NCI-H2196 treated with DMSO at 0.1 percent for 48 hours (cell line): ENCODE results near the gene TP53I11.

ENCODE experiments used
- DNase-seq: peaks from one replicate; lab custom pipeline; 2025; ENCODE audit not compliant: unreplicated experiment; lab: John Stamatoyannopoulos, UW

The TP53I11 gene

DNA sequence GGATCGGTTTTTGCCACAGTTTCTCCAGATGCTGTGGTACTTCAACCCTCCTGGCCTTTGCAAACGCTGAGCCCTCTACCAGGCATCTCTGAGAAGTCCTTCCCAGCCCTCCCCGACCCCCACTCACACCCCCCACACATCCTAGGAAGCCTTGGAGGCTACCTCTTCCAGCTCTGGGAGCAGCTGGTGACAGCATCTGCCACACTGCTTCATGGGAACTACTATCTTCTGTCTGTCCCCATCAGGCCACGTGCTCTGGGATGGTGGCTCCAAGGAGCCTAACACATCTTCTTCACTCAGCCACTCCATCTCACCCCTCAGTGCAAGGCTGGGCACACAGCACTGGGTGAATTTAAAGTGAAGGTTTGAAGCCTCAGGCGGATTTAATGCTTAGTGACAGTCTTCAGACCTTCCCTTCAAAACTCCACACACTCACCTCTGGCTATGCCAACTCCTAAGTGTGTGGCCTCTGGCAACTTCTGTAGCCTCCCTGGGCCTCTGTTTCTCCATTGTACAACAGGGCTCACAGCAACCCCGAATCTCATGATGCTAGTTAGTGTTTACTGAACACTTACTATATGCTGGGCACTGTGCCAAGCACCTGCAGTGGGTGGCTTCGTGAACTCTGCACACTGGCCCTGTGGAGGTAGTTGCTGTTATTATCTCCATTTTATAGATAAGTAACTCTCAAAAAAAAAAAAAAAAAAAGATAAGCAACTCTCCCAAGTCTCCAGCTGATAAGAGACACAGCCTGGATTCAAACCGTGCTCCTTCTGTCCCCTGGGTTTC is 7.3 kb upstream of the TP53I11 start:
- no peak for DNase-seq

DNA sequence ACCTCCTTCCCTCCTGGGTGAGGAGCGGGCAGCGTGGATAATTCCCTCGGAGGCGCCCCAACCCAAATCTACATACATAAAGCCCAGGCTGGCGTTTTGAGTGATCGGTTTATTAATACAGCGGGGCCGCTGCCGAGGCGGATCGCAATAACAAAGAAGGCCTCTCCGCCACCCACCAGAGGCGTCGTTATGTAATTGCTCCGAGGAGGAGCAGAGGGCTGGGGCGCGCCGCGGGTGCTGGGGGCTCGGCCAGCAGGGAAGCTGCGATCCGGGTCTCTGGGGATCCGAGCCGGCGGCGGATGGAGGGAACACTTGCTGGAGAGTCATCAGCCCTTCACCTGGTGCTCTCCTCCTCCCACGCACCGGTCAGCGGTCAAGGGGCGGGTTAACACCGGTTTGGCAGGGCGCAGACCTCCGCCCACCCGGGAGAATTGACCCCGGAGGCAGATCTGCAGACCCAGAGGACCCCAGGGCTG is 6.4 kb upstream of the TP53I11 start:
- DNase-seq = no peak

DNA sequence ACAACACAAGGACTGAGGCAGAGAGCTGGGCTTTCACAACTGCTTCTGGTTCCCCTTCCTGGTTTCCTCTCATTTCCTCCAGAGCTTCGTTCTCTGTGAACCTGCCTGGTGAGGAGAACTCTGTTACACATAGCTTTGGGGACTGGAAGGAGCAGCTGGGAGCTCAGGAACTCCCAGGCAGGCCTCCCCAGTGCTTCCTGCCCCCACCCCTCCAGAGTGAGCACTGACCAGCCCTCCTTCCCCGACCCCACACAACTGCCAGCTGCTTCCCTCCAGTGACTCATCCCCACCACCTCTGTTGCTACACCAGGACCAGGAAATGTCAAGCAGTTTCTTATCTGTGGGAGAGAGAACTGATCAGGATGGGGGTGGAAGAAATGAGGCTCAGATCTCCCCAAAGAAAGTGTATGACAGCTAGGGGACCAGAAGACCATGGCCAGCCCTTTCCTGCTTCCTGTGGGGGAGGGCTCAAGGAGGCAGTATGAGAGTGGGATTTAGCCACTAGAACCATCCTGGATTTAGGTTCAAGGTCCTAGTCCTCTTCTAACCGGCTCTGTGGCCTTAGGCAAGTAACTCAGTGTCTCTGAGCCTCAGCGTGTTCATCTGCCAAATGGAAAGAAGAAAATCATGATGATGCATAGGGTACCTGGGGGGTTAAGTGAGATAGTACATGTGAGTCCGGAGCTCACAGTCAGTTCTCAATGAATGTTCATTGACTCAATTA is 4.5 kb upstream of the TP53I11 start:
- peak; percentile 31 for DNase-seq

DNA sequence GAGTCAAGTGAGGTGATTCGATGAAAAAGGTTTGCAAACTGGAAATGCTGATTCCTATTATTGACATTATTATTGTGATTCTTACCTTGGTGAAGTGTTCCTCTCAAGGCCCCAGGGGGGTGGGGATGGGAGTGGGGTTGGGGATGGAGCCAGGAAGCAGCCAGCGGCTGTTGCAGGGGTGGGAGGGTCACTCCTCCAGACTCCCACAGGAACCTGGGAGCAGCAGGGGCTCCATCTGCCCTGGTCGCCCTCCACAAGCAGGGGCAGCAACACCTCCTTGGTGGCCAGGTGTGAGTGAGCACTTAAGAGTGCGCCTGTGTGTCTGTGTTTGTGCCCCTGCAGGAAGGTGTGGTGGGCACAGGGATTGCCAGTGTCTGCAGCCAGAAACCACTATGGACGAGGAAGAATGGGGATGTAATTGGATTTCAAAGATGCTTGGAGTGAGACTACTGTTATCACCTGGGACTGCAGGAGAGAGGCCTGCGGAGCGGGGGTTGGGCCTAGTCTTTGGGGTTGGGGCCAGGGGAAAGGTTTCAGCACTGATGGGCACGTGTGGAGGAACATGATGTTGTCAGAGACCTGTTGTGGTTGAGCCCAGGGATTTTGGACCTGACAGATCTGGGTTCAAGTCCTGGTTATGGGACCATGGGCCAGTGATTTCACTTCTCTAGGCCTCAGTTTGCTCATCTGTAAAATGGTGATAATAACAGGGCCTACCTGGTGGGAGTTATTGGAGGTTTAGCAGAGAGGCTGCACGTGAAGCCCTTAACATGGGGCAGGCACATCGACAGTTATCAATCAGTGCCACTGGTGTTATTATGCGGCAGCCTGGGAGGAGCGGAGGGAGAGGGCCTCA is 3.6 kb upstream of the TP53I11 start:
- no peak for DNase-seq

DNA sequence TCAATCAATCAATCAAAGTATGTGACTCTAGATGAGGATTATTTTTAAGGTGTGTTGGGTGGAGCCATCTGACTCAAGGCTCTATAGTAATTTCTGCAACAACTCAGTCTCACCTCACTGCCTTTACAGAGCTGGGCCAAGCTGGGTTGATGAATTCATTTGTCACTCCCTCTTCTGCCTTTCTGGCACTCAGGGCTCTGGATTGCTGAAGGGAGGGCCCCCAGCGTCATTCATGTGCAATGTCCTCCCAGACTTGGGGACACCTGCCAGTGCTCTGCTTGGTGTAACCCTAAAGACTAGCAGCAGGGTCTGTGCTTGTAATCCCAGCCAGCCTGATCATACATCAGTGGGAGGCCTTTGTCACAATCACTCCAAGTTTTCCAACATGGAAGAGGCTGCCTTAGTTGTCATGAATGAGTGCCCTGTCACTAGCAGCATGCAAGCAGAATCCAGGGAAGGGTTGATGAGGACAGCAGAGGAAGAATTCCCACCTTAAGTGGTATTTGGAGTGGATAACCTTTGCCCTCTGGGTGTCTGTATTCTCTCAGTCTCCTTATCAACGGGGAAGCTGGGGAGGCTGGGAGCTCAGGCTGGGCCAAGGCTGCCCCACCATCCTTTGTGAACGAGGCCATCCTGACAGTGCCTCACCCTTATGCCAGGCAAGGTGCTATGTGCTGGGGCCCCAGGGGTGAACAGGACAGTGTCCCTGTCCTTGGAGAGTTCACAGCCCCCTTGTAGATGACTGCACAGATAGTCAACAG is 2.0 kb upstream of the TP53I11 start:
- no peak for DNase-seq

DNA sequence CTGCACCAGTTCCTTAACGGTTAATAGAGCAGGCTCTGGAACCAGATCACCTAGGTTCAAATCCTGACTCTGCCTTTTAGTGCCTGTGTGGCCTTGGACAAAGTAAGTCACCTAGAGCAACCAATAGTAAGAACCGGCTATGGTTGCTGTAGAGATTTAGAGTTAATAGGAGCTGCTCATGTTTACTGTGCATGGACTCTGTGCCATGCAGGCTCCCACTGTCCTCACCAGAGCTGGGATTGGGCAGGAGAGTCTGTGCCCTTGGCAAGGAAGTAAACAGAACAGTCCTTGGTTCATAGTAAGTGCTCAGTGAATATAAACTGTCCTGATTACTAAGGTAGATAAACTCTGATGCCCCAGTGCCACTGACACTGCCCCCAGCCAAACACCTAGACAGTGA is 1.4 kb upstream of the TP53I11 start:
- no peak for DNase-seq

DNA sequence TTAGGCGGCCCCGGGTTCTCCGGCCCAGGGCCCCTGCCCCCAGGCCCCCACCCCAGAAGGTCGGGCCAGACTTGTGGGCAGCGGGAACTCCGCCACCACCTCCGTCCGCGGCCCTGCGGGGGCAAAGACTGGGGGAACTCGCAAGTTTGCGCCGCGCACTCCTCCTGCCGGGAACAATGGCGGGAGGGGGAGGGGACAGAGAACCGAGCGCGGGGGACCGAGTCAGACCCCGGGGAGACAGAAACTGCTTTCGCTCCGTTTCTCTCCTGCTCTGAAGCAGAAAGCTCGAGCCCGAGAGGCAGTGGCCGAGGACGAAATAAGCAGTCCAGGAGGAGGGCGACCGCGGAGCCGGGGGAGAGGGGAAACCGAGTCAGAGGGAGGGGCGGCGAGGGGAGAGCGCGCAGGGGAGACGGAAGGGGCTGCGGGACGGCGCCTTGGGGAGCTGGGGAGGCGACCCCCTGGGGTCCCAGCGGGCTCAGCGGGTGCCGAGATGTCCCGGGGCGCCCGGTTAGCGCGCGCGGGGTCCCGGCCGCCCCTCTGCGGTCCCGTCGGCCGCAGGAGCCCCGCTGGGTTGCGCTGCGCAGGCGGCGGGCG is 555 bp downstream of the TP53I11 start:
- no peak for DNase-seq

DNA sequence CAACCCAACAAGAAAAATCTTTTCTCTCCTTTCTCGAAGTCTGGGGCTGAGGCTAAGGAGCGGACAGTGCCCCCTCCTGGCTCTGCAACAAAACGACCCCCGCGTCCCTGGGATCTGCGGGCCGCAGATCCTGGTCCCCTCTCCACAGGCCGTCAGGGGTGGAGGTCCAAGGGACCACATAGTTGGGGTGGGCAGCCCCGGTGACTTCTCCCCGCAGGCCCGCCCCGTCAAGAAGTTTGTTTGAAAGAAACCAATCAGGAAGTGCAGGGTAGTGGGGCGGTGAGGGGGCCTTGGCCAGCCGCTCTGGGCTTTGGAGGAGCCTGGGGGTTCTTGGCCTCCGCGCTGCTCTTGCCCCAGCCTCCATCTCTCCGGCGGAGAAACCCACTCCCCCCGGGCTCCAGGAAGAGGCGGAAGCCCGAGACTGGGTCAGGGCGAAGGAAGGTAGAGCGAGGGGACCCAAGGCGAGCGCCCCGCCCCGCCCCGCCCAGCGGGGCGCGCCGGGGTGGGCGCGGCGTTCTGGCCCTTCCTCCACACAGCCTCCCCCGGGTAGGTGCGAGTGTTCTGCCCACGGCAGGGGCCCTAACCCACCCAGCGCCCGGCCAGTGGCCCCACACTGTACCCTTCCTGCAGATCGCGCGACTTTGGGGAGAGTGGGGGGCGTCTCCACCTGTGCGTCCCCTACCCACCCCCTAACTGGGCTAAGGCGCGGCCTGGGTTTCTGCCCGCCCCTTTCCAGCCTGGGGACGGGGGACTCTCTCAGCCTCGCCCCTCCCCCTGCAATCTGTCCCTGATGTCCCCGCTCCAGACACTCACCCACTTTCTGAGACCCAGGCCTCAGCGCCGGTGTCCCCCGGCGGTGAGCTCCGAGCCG is 1.3 kb downstream of the TP53I11 start:
- DNase-seq = no peak

DNA sequence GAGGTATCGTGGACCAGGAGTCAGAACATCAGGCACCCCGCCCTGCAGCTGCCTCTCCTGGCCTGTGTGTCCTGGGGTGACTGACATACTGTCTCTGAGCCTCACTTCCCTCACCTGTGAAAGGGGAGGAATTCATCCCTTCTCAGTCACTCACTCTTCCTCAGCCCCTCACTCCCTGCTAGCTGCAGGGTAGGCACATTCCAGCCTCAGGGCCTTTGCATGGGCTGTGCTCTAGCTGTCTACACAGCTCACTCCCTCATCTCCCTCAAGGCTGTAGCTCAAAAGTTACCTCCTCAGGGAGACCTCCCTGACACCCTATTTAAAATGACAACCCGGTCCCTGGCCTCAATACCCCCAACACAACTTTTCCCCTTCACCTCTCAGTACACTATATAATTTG is 2.5 kb downstream of the TP53I11 start:
- no peak for DNase-seq

DNA sequence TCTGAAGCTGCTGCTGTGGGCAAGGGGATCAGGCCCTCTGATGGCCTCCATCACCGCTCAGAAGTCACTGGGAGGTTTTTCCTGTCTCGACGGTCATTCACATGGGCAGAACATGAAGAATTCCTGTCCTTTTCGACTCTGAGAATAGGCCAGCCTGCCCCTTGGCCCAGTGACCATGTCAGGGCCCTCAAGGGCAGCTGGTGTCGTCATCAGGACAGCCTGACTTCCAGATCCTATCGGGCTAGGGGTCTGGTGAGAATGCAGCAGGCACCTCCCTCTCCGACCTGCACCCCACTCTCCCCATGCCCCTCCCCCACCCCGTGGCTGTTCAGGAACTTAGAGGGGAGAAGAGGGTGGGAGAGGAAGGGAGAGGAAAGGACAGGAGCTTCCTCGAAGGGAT is 3.6 kb downstream of the TP53I11 start:
- no peak for DNase-seq

DNA sequence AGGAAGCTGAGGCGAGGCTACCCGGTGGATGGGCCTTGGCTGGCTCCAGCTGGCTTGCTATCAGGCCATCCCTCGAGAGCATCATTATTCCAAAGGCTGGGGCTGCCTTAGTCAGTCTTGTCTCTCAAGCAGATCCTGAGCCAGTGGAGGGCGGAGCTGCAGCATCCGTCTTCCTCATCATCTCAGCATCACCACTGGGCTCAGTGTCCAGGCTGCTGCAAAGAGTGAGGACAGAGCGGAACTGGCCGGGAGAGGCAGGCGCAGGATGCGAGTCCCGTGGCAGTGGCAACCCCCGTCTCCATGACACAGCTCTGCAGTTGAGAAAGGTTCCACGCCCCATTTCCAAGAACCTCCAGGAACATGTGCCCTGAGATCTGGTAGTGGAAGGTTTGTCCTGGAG is 4.4 kb downstream of the TP53I11 start:
- DNase-seq = no peak

DNA sequence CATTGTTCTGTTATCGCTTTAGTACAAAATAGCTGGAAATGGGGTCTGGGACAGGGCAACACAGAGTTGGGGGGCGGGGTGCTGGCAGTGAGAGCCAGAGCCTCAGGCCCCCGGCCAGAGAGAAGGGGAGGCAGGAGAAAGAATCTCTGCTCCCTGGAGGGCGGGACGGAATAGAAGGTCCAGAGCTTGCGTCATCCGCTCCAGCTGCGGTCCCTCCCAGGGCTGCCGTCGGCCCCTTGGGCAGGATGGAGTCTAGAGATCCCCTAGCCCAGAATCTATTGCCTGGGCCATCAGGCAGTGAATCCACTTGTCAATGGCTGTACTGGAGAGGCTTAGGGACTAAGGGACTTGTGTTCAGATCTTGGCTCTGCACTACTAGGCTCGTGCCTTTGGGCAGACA is 5.0 kb downstream of the TP53I11 start:
- DNase-seq = no peak

DNA sequence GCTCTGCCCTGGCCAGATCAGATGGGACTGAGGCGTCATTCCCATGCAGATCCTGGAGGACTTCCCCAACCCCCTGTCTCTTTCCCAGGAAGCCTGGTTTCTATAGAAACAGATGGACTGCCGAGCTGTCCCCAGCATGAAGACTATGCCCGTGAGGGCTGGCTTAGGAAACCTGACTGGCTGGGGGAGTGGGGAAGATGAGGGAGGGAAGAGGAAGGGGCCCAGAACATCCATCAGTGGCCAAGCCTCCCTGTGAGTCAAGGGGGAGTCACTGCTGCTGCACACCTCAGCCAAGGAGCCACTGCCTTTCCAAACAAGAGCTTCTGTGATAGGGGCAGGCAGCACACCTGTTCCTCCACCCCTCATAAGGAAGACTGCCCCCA is 5.8 kb downstream of the TP53I11 start:
- no peak for DNase-seq

DNA sequence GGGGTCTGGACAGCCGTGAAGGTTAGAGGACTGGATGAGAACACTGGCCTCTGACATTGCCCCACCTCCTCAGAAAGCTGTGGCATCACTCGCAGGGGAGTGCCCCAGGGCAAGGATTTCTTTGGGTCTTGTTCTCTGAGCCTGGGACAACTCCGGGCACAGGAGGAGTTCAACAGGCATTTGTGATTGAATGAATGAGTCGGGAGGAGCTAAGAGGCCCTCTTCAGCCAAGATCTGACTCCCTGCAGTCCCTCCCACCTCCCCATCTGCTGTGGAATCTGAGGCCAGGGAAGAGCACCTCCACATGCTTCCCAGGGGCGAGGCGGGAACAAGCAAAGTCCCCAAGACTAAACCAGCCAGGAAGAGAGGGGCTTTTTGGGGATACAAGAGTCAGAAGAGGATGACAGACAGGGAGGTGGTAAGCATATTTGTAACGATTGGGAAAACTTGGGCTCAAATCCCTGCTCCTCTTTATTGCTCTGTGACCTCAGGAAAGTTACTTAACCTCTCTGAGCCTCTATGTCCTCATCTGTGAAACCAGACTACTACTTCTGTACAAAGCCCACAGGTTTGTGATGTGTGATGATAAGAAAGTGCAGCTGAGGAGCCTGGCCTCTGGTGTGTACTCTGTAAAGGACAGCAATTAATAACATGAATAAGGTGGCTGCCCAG is 6.4 kb downstream of the TP53I11 start:
- no peak for DNase-seq

DNA sequence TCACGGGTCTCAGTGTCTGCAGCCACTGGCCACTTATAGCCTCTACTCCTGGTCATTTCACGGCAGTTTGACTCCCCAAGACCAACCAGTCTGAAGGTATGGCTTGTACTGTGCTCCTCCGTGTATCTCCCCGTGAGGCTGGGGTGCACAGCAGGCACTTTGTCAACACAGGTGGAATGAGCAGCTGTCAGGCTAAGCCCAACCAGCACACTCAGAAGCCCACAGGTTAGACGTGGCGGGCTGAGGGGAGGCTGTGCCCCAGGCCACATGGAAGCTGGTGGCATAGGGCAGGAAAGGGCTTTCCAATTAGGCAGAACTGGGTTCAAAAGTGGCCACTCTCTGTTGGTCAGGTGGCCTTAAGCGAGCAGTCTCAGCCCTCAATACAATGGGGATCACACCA is 7.0 kb downstream of the TP53I11 start:
- DNase-seq = no peak

DNA sequence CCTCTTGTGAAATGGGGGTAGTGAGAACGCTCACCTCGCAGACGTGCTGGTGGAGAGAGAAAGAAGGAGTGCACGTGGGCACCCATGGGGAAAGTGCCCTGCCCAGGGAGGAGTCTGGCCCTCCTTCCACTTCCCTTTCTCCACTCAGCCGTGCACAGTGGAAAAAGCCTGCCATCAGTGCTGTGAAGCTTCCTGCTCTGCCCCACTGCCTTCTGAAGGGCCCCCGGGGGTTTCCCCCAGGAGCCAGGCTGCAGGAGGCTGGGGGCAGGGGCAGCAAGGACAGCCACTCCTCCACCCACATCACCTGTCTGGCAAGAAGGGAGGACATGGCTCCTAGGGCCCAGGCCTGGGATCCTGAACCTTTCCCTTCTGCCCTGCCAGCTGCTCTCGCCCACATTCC is 7.6 kb downstream of the TP53I11 start:
- DNase-seq = peak; percentile 30

DNA sequence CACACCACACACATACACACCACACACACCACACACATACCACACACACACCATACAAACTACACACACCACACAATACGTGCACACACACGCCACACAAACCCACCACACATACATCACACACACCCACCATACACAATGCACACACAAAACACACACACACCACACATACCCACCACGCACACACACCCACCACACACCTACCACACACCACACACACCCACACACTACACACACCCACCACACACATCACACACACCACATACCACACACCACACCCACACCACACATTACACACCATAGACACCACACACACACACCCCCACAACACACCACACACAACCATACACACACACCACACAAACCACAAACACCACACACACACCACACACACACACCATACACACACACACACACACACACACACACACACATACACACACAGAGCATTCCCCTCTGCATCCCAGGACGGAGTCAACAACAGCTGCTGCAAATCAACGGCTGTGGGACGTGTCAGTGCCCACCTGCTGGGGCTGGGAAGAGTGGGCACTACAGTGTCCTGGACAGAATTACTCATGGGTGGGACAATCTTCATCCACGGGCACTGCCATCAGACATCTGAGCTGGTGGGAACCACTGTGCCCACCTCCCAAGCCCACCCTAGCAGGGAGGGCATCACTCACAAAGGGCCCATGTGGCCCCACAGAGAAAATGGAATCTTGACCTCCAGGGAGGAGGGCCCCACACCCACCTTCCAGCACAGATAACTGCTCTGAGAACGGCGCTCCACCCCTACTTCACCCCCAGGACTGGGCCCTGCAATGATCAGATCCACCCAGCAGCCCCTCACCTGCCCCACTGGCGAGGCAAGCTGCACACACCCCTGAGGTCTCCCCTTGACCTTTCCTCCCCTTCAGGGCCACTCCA is 8.4 kb downstream of the TP53I11 start:
- DNase-seq = no peak
